Measurements from ENCODE around the gene STOX2. TPM values are rescaled to one million over a fixed set of nuclear protein-coding genes. Genes with fewer than 3 reads are reported as not detected.

The STOX2 gene
- total RNA-seq, 1 donor from 2014 or later = not detected

DNA sequence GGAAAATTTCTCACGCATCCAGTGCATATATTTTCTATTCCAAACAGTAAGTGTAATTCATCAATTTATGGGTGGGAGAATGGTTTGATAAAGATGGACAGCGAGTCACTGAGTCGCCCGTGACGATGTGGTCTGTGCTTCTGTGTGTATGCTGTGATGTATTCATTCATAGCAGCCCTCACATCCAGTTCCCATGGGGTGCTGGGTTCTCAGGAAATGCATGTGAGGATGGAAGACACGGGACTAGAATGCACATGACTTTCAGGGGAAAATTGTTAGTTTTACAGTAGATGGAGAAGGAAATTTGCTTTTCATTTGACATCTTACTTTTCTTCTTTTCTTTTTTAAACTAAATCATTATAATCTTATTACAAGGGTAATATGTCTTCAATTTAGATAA lies 152.9 kb downstream of the STOX2 start:
- DNase-seq = no peak
- no peaks in the 10 kb centered on the region for H3K4me1 Mint-ChIP-seq
- no peaks in the 10 kb centered on the region for H3K36me3 Mint-ChIP-seq (ENCODE audit: low read depth)
- intact Hi-C loops (cut with micrococcal nuclease) = no loop called here
- H3K9me3 Mint-ChIP-seq = no peaks in the 10 kb centered on the region
- POLR2A ChIA-PET = no interaction called here
- CTCF ChIA-PET = no interaction called here
- TF ChIP-seq, protein P1, sequence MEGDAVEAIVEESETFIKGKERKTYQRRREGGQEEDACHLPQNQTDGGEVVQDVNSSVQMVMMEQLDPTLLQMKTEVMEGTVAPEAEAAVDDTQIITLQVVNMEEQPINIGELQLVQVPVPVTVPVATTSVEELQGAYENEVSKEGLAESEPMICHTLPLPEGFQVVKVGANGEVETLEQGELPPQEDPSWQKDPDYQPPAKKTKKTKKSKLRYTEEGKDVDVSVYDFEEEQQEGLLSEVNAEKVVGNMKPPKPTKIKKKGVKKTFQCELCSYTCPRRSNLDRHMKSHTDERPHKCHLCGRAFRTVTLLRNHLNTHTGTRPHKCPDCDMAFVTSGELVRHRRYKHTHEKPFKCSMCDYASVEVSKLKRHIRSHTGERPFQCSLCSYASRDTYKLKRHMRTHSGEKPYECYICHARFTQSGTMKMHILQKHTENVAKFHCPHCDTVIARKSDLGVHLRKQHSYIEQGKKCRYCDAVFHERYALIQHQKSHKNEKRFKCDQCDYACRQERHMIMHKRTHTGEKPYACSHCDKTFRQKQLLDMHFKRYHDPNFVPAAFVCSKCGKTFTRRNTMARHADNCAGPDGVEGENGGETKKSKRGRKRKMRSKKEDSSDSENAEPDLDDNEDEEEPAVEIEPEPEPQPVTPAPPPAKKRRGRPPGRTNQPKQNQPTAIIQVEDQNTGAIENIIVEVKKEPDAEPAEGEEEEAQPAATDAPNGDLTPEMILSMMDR (IDR thresholded peaks at IDR 0.05) = no peak
- no peak overlapping the region for H3K27ac Mint-ChIP-seq
- no peak for ATAC-seq (ENCODE audit: low read depth)
- H3K27me3 Mint-ChIP-seq = peaks cover 3% of the 10 kb centered on the region
- no peak overlapping the region for H3K4me3 Mint-ChIP-seq

DNA sequence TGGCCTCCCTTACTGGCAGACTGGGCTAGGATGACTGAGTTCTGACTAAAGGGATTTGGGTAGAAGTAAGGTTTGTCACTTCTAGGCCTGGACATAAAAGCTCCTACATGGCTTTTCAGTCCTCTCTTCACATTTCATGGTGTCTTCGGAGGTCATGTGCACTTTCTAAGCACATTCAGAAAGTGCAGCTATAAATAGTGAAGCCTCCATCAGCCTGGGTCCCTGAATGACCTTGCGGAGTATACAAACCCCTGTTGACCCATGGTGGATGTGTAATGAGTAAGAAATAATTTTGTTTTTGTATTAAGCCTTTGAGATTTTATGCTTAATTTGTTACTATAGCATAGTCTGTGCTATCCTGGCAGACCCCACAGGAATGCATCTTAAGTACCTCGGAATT lies 154.0 kb downstream of the STOX2 start:
- ChIA-PET POLR2A (no interaction called here), CTCF (no interaction called here)
- Mint-ChIP-seq H3K4me1 (no peaks in the 10 kb centered on the region), H3K27ac (no peak overlapping the region), H3K36me3 (ENCODE audit: low read depth) (no peaks in the 10 kb centered on the region), H3K9me3 (no peaks in the 10 kb centered on the region), H3K4me3 (no peak overlapping the region), H3K27me3 (peaks cover 3% of the 10 kb centered on the region)
- ATAC-seq (ENCODE audit: low read depth) (no peak), DNase-seq (no peak)
- intact Hi-C loops (cut with micrococcal nuclease) = no loop called here
- TF ChIP-seq, protein P1 (IDR thresholded peaks at IDR 0.05) = no peak

DNA sequence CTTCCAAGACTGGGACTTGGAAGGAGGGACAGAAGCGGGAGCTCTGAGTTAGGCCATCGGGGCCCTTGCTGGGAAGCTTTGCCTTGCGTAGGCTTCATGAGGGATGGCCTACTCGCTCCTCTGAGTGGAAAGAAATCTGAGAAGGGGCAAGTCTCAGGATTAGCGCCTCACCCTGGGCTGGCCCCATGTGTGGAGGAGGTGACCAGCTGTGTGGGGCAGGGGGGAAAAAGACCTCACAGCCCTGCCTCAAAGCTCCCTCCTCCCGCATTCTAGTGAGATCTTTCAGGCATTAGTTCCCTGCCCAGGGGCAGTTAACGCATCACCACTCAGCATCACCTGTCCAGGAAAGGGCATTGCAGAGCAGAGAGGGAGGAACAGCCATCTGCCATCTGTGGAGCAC lies 156.5 kb downstream of the STOX2 start:
- CTCF ChIA-PET = no interaction called here
- no peak for ATAC-seq (ENCODE audit: low read depth)
- POLR2A ChIA-PET = no interaction called here
- H3K4me1 Mint-ChIP-seq = no peaks in the 10 kb centered on the region
- intact Hi-C loops (cut with micrococcal nuclease) = no loop called here
- H3K4me3 Mint-ChIP-seq = no peak overlapping the region
- no peaks in the 10 kb centered on the region for H3K9me3 Mint-ChIP-seq
- H3K36me3 Mint-ChIP-seq (ENCODE audit: low read depth) = no peaks in the 10 kb centered on the region
- H3K27ac Mint-ChIP-seq = no peak overlapping the region
- DNase-seq = no peak
- TF ChIP-seq, protein P1 (IDR thresholded peaks at IDR 0.05) = no peak
- peaks cover 5% of the 10 kb centered on the region for H3K27me3 Mint-ChIP-seq

DNA sequence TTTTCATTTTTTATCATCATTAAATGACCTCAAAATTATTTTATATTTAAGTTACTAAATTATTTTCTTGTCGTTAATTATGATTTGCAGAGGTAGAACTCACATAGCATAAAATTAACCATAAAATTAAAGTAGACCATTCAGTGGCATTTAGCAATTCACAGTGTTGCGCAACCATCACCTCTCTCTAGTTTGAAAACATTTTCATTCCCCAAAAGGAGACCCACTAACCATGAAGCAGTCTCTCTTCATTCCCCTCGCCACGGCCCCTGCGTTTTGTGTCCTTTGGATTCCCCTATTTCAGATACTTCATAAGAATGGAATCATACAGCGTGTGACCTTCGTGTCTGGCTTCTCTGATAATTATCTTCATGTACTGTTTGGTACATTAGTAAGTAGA lies 157.7 kb downstream of the STOX2 start:
- ChIA-PET POLR2A (no interaction called here), CTCF (no interaction called here)
- DNase-seq (no peak), ATAC-seq (ENCODE audit: low read depth) (no peak)
- Mint-ChIP-seq H3K9me3 (no peaks in the 10 kb centered on the region), H3K27me3 (peaks cover 5% of the 10 kb centered on the region), H3K36me3 (ENCODE audit: low read depth) (no peaks in the 10 kb centered on the region), H3K4me1 (no peaks in the 10 kb centered on the region), H3K4me3 (no peak overlapping the region), H3K27ac (no peak overlapping the region)
- intact Hi-C loops (cut with micrococcal nuclease) = no loop called here
- TF ChIP-seq, protein P1 (IDR thresholded peaks at IDR 0.05) = no peak

DNA sequence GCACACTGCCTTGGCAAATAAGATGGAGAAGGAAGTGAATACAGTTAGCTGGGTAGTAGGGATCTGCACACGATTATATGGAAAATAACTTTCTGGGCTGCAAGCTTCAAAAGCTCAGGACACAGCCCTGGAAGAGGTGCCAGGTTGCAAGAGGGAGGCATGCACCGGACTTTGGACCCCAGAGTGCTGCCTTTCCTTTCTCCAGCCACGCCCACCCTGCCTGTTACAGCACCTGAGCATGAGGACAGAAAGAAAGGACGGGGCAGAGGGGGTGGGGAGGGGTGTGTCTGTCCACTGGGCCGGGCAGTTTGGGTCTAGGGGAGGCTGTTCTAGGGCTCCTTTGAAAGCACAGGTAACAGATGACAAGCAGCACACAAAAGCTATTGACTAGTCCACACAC lies 159.8 kb downstream of the STOX2 start:
- Mint-ChIP-seq H3K4me1 (no peaks in the 10 kb centered on the region), H3K4me3 (no peak overlapping the region), H3K9me3 (no peaks in the 10 kb centered on the region), H3K27ac (no peak overlapping the region), H3K36me3 (ENCODE audit: low read depth) (no peaks in the 10 kb centered on the region), H3K27me3 (peaks cover 5% of the 10 kb centered on the region)
- TF ChIP-seq, protein P1 (IDR thresholded peaks at IDR 0.05) = no peak
- DNase-seq = no peak
- intact Hi-C loops (cut with micrococcal nuclease) = no loop called here
- ChIA-PET POLR2A (no interaction called here), CTCF (no interaction called here)
- no peak for ATAC-seq (ENCODE audit: low read depth)
